AG20443 (cell line): ENCODE results near the gene EPB41L5.
"Not testable (repeated sequence)": the region's sequence is repeated elsewhere in the genome, so short reads cannot be mapped to it uniquely, and the experiment has no call there.

Experiments
- DNase-seq: peaks from one replicate; pipeline ENCODE4 v3.0.0; 2012; ENCODE audit warnings: low spot score, mixed read lengths

Gene EPB41L5

DNA sequence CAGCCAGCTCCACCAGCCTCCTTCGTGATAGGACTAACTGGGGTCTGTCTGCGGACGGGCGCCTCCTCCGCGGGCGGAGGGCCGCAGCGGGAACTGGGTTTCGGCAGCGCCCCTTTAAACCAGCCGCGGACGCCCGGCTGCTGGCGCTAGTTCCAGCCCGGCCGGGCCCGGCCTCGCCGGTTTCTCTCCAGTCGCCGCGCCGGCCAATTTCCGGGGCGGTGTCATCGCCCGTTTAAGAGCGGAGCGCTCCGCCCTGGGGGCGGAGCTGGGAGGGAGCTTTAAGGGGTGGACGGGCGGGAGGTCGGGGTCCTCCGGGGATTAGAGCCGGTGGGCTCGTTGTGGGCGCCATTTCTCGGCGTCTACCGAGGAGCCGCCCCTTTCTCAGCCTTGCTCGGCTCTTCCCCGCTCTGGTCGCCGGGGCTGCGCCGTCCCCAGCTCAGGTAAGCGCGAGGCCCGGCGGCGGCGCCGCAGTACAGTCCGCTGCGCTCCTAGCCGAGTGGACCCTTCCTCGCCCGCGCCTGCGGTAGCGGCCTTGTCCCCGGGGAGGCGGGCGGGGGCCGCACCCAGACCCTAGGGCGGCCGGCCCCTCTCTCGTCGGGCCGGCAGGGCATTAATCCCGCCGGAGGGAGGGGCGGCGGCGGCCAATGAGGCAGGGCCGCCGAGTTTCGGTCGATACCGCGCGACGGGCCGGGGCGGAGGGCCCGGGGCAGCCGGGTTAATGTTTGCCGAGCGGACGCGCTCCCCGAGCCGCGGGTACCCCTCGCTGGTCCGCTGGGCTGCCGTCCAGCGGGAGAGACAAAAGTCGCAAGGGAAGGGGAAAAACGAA, at the start of gene EPB41L5:
TSS of gene EPB41L5 (plus strand) at position 307 of the 826 bp plus-strand sequence. CDS start 6,008 bp downstream, outside the sequence.
- DNase-seq = peak; percentile 97

DNA sequence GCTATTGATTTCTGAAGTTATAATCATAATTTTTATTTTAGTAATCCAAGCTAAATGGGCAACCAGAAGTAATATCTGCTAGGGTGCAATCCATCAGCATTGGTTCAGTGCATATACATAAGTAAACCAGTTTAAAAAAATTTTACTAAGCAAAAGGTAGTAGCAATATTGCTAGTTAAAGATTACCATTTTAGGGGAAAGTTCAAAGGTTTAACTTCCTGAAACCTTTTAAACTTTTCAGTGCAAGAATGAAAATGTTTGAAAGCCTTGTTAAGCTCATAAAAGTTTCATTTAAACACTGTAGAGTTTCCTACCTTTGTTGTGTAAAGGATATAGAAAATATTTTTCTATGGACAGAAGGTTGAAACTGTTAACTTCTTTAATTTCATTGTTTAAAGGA, 31.0 kb upstream of the EPB41L5 start:
- no peak for DNase-seq

DNA sequence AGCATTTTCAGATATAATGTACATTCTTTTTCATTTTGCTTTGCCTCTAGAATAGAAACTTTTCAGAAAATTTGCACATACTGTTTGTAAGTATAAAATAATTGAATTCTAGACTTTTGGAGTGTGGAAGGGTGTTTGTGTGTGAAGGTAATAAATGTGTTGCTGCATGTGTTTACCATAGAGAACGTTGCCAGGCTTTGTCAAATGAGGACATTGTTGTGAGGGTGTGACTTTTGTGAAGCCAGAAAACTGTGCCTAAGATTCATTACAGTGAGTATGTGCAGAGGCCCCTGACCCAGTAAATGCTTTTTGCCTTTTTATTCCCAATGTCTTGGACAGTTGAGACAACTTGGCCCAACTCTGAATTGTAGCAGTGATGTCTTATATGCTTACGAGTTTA, 30.4 kb upstream of the EPB41L5 start:
- no peak for DNase-seq

DNA sequence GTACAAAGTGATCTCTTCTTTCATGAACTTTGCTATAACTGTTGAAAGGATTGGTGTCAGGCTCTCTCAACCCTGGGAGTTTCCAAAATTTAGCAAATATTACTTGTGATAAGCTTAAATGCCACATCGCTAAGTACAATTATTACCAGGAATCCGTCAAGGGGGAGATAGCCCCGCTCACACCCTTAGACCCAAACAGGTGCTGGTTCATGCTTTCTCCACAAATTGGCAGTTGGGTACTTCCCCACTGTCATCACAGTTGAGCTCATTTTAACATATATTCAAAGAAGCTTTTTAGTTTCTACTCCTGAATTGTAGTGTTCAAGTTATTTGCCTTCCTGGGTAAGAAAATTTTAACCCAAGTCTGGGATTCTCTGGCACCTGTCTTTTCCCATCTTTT, 29.8 kb upstream of the EPB41L5 start:
- no peak for DNase-seq

- DNase-seq = no peak
Measured at GRCh38 chr2:119996148-119996547, 16.7 kb upstream of the EPB41L5 start.

DNA sequence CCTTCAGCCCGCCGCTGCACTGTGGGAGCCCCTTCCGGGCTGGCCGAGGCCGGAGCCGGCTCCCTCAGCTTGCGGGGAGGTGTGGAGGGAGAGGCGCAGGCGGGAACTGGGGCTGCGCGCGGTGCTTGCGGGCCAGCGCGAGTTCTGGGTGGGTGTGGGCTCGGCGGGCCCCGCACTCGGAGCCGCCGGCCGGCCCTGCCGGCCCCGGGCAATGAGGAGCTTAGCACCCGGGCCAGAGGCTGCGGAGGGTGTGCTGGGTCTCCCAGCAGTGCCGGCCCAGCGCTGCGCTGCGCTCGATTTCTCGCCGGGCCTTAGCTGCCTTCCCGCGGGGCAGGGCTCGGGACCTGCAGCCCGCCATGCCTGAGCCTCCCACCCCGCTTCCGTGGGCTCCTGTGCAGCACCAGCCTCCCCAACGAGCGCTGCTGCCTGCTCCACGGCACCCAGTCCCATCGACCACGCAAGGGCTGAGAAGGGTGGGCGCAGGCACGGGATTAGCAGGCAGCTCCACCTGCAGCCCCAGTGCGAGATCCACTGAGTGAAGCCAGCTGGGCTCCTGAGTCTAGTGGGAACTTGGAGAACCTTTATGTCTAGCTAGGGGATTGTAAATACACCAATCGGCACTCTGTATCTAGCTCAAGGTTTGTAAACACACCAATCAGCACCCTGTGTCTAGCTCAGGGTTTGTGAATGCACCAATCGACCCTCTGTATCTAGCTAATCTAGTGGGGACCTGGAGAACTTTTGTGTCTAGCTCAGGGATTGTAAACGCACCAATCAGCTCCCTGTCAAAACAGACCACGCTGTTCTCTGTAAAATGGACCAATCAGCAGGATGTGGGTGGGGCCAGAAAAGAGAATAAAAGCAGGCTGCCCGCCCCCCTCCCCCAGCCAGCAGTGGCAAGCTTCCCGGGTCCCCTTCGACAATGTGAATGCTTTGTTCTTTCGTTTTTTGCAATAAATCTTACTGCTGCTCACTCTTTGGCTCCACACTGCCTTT, 15.7 kb upstream of the EPB41L5 start:
- DNase-seq = not testable (repeated sequence)

DNA sequence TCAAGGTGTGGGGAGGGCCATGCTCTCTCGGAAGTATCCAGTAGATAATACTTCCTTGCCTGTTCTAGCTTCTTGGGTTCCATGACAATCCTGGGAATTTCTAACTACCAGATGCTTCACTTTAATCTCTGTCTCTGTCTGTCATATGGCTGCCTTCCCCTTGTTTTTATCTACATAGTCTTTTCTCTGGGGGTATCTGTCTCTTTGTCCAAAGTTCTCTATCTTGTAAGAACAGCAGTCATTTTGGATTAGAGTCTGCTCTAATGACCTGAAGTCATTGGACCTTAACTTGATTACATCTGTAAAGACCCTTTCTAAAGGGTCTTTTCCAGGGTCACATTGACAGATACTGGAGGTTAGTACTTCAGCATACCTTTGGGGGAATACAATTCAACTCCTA, 11.4 kb upstream of the EPB41L5 start:
- DNase-seq = no peak

DNA sequence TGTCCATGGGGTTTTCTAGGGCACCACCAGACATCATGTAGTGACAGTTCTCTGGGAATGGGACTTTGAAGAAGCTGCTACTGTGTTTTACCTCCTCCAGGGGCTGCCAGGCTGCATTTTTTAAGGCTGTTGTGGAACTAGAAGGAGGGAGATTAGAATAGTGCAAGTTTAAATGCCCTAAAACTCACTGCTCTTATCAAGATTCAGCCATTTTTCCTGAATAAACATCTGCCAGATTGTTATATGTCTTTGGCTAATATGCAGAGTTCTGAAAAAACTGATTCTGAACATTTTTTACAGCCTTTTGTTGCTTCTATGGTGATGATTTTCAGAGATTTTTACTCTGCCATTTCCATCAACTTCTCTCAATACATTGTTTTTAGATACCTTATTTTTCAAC, 8.6 kb upstream of the EPB41L5 start:
- no peak for DNase-seq

DNA sequence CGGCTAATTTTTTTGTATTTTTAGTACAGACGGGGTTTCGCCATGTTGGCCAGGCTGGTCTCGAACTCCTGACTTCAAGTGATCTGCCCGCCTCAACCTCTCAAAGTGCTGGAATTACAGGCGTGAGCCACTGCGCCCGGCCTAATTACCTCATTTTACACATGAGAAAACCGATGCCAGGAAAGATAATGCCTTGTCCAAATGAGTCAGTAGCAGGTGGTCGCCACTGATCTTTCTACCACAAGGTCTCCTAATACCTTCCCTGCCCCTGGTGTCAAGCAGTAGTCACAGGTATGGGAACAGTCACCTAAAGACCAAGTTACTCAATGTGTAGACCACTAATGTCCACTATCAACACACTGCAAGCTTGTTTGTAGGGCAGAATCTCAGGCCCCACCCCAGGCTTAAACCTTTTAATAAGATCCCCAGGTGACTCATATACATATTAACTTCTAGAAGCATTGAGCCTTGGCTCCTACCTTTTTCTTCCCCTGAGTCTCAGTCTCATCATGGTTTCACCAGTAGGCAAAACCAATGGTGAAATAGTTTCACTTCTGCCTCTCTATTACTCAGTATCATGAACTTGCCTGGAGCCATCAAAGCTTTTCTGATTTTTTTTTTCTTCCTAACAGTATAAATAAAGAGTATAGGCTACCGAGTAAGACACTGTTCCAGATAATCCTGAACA, 6.9 kb upstream of the EPB41L5 start:
- no peak for DNase-seq

DNA sequence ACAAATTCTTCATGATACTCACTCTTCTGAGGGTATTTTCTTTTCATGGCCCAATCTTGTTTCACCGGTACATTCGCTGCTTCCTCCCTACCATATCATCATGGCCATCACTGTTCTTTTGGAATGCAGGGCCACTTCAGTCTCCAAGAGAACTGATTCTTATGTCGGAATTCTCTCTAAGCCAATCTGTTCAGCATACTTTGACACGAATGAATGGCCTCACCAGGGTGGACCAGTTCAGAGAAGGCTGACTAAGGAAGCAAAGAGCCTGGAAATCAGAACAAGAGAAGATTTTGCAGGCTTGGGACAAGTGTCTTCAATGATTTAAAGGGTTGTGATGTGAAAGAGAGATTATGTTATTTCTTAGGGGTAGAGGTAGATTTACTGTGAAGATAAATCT, 5.0 kb upstream of the EPB41L5 start:
- DNase-seq = no peak

- DNase-seq = no peak
Measured at GRCh38 chr2:120012363-120012762, 514 bp upstream of the EPB41L5 start.

DNA sequence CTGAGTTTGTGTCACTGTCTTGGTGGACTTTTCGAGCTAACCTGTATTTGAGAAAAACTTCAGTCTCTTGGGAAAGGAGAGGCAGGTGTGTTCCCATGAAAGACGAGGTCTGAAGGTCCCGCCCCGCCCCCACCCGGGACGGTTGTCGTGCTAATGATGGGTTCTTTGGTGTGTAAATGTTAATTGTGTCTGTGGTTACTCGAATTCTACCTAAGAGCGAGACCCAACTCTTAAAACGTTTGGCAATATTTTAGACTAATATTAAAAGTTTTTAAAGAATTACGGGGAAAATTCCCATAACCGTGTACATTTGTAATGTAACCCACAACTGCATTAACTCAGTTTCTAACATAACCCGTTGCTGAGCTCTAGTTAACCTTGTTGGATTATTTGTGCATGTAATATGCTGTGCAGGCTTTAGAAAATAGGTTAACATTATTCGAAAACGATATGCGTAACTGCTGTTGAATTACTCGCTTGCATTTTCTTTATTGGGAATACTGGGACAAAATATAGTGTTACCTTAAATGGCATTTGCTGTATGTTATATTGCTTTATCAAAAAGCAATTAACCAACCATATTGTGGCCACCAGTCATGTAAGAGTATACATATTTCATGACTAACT, 833 bp downstream of the EPB41L5 start:
- DNase-seq = no peak

DNA sequence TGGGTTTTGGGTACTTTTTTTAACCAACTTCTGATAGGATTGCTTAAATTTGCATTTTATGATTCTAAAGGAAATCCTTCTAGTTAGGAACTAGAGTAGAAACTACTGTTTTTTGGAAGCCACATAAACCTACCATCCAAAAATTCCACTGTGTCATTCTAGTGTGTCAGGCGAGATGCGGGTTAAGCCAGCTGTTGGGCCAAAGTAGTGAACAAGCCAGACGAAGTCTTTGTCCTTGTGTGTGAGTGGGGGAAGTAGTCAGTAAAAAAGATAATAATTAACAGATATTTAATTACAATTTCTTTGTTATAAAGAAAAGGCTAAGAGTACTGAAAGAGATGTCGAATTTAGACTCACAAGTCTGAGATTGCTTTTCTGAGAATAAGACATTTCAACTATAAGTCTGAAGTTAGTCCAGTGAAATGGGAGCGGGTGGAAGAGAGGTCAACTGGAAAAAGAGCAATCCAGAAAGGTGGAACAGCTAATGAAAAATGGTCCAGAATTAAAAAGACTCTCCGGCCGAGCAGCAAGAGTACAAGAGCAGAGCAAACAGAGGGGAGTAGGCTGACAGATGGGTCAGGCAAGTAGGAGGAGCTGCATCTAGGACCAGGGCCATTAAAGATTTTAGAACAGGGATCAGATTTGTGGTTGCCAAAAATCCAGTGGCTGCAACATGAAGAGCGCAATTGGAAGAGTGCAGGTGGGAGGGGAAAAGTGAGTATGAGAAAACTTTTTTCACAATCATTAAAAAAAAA, 1.5 kb downstream of the EPB41L5 start:
- DNase-seq = no peak

GRCh38 chr2:120016800-120017199, 3.9 kb downstream of the EPB41L5 start:
- DNase-seq = no peak

DNA sequence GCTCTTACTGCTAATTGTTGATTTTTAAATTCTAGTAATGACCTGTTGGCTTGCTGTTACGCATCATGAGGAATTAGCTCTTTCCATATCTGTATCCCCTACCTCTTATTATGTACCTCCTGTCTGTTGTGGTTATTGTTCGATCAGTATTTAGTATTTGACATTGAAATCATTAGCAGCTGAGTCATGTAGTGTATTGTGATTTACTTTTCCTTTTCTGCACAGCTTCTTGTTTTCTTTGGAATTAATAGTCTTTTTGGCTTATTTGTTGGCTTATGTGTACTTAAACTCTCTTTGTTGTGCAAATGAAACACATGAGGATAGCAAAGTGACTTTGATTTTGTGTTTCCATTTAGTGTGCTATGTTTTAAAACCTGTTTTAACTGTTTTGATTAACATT, 4.3 kb downstream of the EPB41L5 start:
- no peak for DNase-seq

DNA sequence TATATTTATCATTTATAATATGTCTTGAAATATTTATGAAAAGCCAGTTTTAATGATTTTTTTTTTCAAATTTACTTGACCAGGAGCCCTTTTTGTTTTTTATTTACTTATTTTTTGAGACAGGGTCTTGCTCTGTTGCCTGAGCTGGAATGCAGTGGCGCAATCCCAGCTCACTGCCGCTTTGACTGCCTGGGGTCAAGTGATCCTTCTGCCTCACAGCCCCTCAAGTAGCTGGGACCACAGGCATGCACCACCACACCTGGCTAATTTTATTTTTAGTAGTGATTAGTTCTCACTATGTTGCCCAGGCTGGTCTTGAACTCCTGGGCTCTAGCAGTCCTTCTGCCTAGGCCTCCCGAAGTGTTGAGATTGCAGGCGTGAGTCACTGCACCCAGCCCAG, 5.7 kb downstream of the EPB41L5 start:
- DNase-seq = no peak

DNA sequence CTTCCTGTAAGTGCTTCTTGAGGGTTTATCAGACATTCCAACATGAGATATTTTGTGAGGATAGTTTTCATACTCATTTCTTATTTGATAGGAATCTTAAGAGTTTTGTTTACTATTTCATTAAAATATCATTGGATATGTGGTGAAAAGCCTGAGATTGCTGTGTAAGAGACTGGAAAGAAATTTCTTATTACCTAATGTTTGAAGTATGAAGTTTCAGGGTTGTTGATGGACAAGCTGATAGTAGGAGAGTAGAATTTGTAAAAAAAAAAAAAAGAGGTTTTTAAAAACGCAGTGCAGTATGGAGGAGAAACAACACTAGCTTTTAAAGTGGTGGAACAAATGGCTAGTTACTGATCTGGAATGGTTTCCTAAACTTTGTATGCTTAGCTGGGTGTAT, 7.7 kb downstream of the EPB41L5 start:
- DNase-seq = no peak

GRCh38 chr2:120022505-120022904, 9.6 kb downstream of the EPB41L5 start:
- not testable (repeated sequence) for DNase-seq

- DNase-seq = no peak
Measured at GRCh38 chr2:120026890-120027289, 14.0 kb downstream of the EPB41L5 start.

- no peak for DNase-seq
Measured at GRCh38 chr2:120028795-120029194, 15.9 kb downstream of the EPB41L5 start.
